ENCODE measurements around the gene STEAP1B.
"Not testable (repeated sequence)": the region's sequence is repeated elsewhere in the genome, so short reads cannot be mapped to it uniquely, and the experiment has no call there.

STEAP1B gene

DNA sequence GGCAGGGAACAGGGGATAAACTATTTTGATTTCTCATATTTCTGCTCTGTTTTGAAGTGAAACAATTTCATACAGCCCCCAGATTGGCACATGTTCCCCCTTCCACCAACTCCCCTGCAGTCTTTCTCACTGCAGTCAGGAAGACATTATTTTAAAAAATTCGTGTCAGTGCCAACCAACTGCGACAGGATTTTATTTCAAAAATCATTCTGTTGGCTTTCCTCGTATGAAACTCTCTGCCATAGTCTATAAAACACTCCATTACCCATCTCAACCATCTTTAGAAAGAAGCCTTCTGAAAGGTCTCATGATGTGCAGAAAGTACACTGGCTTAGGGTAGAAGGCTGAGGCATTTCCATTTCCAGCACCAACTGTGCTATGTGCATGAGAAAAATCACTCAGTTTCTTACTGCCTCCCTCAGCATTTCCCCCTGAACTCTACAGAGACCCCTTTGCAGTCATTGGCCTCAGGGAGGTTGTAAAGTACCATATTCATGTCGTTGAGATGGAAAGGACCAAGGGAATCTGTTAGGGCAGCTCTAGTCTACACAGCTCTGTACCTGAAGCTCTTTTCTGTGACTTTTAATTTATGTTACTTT, 46.9 kb downstream of the STEAP1B start:
- DNase-seq (ENCODE audit: low spot score) = no peak

DNA sequence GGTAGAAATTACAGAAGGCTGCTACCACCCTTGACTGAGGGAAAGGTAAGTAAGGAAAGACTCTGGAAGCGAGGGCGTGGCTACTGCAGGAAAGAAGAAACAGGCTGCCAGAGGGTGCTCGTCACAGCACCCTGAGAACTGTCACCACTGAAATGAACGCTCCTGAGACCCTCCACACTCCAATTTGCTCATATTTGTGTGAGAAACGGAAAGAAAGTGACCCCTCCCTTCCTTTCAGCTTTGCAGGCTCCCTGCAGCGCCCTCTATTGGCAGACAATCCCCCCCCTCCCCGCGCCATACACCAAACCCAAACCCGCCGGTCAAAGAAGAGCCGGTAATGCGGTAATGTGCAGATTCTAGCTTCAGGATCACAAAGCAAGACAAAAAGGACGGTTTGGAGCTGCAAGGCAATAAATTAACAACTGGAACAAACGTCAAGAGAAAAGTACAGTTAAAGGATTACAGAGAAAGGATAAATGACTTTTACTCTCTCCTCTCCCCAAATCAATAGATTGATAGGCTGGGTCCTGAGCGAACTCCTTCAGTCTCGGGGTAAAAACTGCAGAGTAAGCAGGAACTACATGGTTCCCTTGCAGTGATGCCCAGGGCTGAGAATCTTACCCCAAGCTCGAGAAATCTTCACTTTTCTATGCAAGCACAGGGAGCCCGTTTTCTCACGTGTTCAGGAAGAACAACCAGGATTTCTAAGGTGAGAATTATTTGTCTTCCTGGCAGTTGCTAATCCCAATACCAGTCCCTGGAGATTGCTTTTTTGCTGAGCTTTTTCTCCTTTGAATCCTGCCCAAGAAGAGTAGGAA, 47.6 kb downstream of the STEAP1B start:
- DNase-seq (ENCODE audit: low spot score) = peak; percentile 10

GRCh38 chr7:22450013-22450412, 50.0 kb downstream of the STEAP1B start:
- DNase-seq (ENCODE audit: low spot score) = not testable (repeated sequence)

DNA sequence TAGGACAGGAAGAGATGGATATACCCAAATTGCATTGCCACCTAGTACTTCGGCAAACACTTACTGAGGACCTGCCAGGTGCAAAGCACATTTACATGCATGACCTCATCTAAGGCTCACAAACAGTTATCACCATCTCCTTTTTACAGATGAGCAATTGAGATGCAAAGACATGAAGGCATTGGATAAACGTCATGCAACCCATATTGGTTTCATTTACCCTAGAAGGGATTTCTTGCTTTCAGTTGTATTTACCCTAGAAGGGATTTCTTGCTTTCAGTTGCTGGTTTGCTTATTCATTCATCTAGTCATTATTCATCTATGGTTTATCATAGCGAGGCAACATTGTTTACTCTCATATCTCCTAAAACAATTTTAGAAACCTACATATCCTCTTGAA, 52.2 kb downstream of the STEAP1B start:
- DNase-seq (ENCODE audit: low spot score) = no peak

- DNase-seq (ENCODE audit: low spot score) = no peak
Observed at GRCh38 chr7:22447008-22447407, 53.0 kb downstream of the STEAP1B start.

DNA sequence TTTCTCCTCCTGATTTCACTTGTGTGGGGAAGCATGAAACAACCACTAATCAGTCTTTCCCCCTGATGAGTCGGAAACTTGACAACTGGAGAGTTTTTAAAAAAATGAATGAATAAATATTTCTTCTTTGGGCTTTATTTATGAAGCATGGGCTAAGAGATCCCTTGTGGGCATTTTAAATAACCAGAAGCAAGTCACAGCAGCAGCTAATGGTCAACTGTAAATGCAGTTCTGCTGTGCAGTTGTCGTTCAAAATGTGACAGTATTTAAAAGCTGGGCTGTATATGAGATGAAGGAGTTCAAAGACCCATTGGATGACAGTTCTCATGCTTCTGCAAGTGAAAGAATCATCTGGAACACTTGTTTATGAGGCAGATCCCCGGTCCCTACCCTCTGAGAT, 54.1 kb downstream of the STEAP1B start:
- DNase-seq (ENCODE audit: low spot score) = no peak

DNA sequence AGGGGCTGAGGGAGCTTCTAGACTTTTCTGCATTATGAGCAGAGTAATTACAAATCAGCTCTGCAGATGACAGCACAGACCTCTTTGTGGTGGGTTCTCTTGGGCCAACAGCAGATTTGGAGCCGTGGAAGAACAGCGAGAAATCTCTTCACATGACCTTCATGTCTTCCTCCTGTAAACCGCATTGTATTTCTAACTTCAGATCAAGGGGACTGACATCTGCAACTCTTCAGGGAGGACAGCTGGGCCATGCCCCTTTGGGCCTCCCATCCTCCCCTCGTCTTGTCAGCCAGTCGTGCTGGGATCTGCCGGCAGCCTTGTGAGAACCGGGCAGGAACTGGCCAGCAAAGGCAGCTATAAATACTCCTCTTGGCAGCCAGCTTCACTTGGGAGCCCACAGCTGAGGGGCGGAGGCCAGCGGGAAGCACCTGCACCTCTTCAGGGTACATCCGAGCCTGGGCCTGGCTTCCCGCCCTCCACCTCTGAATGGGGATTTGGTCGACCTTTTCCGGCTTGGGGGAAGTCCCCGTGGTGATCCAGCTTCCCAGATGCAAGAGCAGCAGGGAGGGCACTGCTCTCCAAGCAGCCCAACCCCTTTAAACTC, 54.7 kb downstream of the STEAP1B start:
- no peak for DNase-seq (ENCODE audit: low spot score)

GRCh38 chr7:22444181-22444971, 55.6 kb downstream of the STEAP1B start:
- no peak for DNase-seq (ENCODE audit: low spot score)

DNA sequence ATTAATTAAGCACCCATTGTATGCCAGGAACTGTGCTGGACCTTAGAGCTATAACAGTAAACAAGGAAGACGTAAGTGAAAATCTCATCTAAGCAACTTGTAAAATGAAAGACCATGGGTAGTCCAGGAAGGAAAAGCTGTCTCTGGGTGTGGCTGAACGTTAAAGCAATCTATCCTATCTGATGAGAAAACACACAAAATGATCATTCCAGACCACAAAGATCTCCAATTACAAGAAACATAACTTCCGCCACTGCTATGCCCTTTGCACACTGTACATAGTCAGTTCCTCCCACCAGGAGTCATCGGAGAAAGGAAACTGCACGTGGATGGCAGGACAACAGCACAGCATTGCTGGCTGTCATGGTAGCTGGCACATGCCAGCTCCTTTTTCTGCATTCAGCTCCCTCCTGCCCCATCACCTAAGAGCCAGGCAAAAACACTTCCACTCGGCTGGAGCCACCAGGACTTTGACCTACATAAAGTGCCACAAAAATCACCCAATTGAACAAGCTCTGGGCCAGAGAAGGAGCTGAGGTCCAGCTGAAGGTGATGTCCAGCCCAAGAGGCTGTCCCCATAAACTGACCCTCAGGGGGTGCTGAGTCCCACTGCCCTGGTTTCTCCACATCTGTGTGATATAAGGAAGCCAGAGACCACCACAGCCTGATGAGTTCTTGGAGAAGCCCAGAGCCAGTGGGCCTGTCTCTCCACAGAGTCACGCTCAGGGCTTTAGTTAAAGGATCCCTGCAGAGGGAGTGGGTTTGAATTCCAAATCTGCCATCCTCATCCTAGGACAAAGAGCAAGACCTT, 56.4 kb downstream of the STEAP1B start:
- no peak for DNase-seq (ENCODE audit: low spot score)

DNA sequence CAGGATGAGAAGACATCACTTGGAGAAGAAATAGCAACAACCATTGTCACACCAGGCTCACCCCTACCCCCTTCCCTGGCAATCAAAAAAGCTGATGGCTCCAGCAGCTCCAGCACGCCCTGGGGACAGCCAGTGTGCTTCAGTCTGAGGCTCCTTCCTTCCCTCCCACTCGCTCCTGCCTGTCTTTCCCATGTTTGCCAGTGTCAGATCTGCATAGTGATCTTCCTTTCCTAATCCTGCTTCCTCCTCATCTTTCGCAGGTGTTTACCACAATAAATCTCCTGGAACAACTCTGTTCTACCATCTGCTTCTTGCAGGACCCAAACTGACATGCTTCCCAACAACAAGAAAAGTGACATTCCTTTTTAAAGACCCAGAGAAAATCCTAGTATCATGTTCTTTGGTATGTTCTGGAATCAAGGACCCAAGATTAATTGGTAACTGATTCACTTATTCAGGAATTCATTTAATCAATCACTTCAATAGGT, 57.1 kb downstream of the STEAP1B start:
- DNase-seq (ENCODE audit: low spot score) = no peak

- DNase-seq (ENCODE audit: low spot score) = no peak
Observed at GRCh38 chr7:22442187-22442881, 57.7 kb downstream of the STEAP1B start.

GRCh38 chr7:22441157-22441556, 58.8 kb downstream of the STEAP1B start:
- no peak for DNase-seq (ENCODE audit: low spot score)

DNA sequence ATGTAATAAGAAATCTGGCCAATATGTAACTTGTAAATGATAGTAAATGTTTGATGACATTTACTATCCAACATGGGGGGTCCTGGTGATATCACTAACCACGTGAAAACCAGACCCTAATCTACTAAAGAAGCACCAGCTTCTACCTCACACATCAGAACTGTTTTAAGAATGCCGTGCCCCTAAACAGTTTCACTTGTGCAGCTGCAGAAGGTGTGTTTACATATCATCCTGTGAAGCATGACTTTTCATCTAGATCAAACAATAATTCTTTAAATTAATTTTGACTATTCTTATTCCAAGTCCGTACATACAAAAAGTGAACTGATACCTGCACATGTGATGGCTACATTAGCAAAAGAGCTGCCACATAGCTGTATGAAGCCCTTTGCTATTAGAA, 61.0 kb downstream of the STEAP1B start:
- DNase-seq (ENCODE audit: low spot score) = no peak

DNA sequence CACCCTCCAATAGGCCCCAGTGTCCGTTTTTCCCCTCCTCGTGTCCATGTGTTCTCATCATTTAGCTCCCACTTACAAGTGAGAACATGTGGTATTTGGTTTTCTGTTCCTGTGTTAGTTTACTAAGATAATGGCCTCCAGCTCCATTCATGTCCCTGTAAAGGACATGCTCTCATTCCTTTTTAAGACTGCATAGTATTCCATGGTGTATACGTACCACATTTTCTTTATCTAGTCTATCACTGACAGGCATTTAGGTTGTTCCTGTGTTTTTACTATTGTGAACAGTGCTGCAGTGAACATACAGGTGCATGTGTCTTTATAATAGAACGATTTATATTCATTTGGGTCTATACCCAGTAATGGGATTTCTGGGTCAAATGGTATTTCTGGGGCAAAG, 63.4 kb downstream of the STEAP1B start:
- DNase-seq (ENCODE audit: low spot score) = not testable (repeated sequence)

GRCh38 chr7:22435720-22436119, 64.3 kb downstream of the STEAP1B start:
- DNase-seq (ENCODE audit: low spot score) = no peak

GRCh38 chr7:22435105-22435504, 64.9 kb downstream of the STEAP1B start:
- no peak for DNase-seq (ENCODE audit: low spot score)

DNA sequence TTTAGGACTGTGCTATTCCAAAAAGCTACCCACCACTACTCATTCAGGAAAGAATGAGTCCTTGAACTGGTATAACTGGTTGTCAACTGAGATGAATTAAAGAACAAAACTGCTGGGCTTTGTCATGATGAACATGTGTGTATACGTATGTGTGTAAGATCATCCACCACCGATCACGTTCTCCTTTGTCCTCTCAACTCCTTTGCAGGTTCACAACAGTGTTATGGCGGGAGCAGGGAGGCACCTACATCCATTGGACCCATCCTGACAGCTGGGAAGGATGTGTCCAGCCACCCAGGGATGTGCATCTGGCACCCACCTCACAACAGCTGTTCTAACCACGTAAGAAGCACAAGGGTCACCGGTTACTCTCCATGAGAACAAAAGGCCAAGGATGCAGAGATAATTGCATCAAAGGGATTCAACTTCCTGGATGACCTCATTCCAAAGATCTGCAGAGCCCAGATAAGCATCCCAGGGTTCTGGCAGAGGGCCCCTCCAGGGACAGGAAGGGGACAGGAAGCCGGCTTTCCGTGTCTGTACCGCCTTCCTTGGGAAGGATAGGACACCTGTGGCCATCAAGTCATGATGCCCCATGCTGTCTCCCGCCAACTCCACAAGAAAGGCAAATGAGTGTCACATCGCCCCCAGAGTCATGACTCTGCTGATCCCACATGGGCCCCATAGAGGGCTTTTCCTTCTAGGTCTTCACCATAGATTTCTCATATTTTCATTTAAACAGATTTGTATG, 66.1 kb downstream of the STEAP1B start:
- no peak for DNase-seq (ENCODE audit: low spot score)

DNA sequence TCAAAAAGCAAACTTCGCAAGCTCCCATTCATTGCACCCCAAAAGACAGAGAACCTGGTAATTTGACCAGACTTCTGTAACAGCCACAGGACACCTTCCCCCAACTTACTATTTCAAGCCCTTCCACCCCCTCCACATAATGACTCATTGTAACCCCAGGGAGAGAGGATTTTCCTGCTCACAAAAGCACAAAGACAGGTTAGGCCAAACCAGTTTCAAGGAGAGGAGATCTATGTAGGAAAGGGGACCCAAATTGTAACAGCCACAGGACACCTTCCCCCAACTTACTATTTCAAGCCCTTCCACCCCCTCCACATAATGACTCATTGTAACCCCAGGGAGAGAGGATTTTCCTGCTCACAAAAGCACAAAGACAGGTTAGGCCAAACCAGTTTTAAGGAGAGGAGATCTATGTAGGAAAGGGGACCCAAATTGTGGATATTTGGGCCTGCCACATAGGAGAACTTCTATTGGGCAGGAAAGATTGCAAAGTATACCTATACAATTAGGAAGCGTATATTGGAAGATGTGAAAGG, 66.8 kb downstream of the STEAP1B start:
- not testable (repeated sequence) for DNase-seq (ENCODE audit: low spot score)

DNA sequence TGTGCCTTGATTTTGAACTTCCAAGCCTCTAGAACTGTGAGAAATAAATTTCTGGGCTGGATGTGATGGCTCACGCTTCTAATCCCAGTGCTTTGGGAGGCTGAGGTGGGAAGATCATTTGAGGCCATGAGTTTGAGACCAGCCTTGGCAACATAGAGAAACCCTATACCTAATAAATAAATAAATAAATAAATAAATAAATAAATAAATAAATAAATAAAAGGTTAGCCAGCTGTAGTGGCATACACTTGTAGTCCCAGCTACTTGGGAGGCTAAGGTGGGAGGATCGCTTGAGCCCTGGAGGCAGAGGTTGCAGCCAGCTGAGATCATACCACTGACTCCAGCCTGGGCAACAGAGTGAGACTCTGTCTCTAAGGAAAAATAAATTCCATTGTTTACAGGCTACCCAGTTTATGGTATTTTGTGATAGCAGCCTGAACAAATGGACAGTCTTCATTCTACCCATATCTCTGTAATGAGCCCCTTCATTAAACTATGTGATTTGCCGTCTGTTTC, 67.7 kb downstream of the STEAP1B start:
- DNase-seq (ENCODE audit: low spot score) = no peak

GRCh38 chr7:22430457-22430856, 69.5 kb downstream of the STEAP1B start:
- no peak for DNase-seq (ENCODE audit: low spot score)

Measured in hematopoietic multipotent progenitor cell treated with erythropoietin and hydrocortisone succinate and interleukin-3 and kit ligand, for 15 days (in vitro differentiated cells).